Endothelial cell of umbilical vein (primary cell): Measurements from ENCODE around the gene IQGAP1. TPM values are rescaled to one million over a fixed set of nuclear protein-coding genes. Genes with fewer than 3 reads are reported as not detected.

ENCODE experiments used
- BruUV-seq: library from RNA; stranded (reverse); fragments of 400-500 nt; replicated peaks from 2 replicates; lab custom pipeline; 2021; lab: Mats Ljungman, UMichigan
- CTCF ChIA-PET: fragments of 300-600, 350-600 bp; sonication (Branson Sonifier 250); formaldehyde crosslinking; loops from one replicate; lab custom pipeline; 2021; ENCODE audit warnings: antibody characterized with exemption, inconsistent platforms; lab: Charles Lee
- POLR2A ChIA-PET: fragments of 300-600, 350-600 bp; sonication (Branson Sonifier 250); formaldehyde crosslinking; loops from one replicate; lab custom pipeline; 2021; ENCODE audit warnings: antibody characterized with exemption, inconsistent platforms; lab: Charles Lee
- DNase-seq: peaks from one replicate; pipeline ENCODE4 v3.0.0-alpha.2; 2011; ENCODE audit warnings: low read depth, low spot score
- FAIRE-seq: peaks from 2 replicates; lab custom pipeline; 2011; peaks lifted over from hg19 to GRCh38; lab: Jason Lieb, UNC
- H2AFZ ChIP-seq: 2 replicates; pipeline ENCODE4 v1.6.0; 2012; ENCODE audit warnings: low read depth, low read length, control low read depth, inconsistent platforms
- H3K27ac ChIP-seq: 2 replicates; pipeline ENCODE4 v1.5.1; 2011; ENCODE audit warnings: low read depth, mild to moderate bottlenecking, control low read depth, low read length, moderate library complexity; ENCODE audit not compliant: insufficient read depth
- H3K27me3 ChIP-seq, 2 experiments: 2 replicates each; pipeline versions ENCODE4 v1.6.0 to v1.6.1; 2011; ENCODE audit warnings: low read length in 2 of 2, mixed read lengths in 1 of 2; ENCODE audit not compliant: control insufficient read depth in 2 of 2, insufficient read depth in 2 of 2
- H3K36me3 ChIP-seq, 2 experiments: 2 replicates in 1 of 2; 3 replicates in 1 of 2; pipeline ENCODE4 v1.5.1; 2011; ENCODE audit warnings: low read length in 2 of 2, mild to moderate bottlenecking in 1 of 2, moderate library complexity in 1 of 2; ENCODE audit not compliant: control insufficient read depth in 2 of 2, insufficient read depth in 2 of 2; ENCODE audit errors: extremely low read depth in 1 of 2
- H3K4me1 ChIP-seq: 3 replicates; pipeline ENCODE4 v1.5.1; 2011; ENCODE audit warnings: mild to moderate bottlenecking, low read length; ENCODE audit not compliant: control insufficient read depth, insufficient read depth; ENCODE audit errors: extremely low read depth
- H3K4me2 ChIP-seq: 2 replicates; pipeline ENCODE4 v1.6.1; 2011; ENCODE audit warnings: low read length, control low read depth, mixed read lengths; ENCODE audit not compliant: insufficient read depth
- H3K4me3 ChIP-seq, 3 experiments: fragments of 200-600 bp in 1 of 3; sonication (generic), shearing (Covaris generic) in 1 of 3; replicated peaks in 1 of 3; 2 replicates each; pipeline ENCODE4 v1.5.1; 2011 to 2016; ENCODE audit warnings: control low read depth in 3 of 3, low read length in 3 of 3, mild to moderate bottlenecking in 2 of 3, inconsistent platforms in 1 of 3, low read depth in 1 of 3, moderate library complexity in 1 of 3; ENCODE audit not compliant: insufficient read depth in 1 of 3
- H3K79me2 ChIP-seq: 2 replicates; pipeline ENCODE4 v1.6.0; 2012; ENCODE audit warnings: low read length, inconsistent platforms; ENCODE audit not compliant: control insufficient read depth, insufficient read depth
- H3K9ac ChIP-seq: replicated peaks from 2 replicates; pipeline ENCODE3; 2011; ENCODE audit warnings: low read length, control low read depth; ENCODE audit not compliant: insufficient read depth; ENCODE audit errors: extremely low read depth
- H3K9me1 ChIP-seq: replicated peaks from 3 replicates; pipeline ENCODE4 v1.6.0; 2011; ENCODE audit warnings: mild to moderate bottlenecking, low read length; ENCODE audit not compliant: control insufficient read depth, insufficient read depth; ENCODE audit errors: extremely low read depth
- H3K9me3 ChIP-seq: replicated peaks from 2 replicates; pipeline ENCODE4 v1.5.1; 2012; ENCODE audit warnings: low read length, inconsistent platforms; ENCODE audit not compliant: control insufficient read depth, insufficient read depth
- H4K20me1 ChIP-seq: replicated peaks from 2 replicates; pipeline ENCODE3; 2011; ENCODE audit warnings: mild to moderate bottlenecking, low read length; ENCODE audit not compliant: control insufficient read depth, insufficient read depth; ENCODE audit errors: extremely low read depth
- EZH2 ChIP-seq: IDR thresholded peaks from 2 replicates; pipeline ENCODE4 v1.6.1; 2012; ENCODE audit warnings: borderline replicate concordance, low read depth, mild to moderate bottlenecking, moderate library complexity, low read length, inconsistent platforms; ENCODE audit not compliant: severe bottlenecking
- FOS ChIP-seq: IDR thresholded peaks from 2 replicates; pipeline ENCODE4 v1.6.1; 2011; ENCODE audit warnings: mild to moderate bottlenecking, low read length, moderate library complexity, borderline replicate concordance; ENCODE audit not compliant: insufficient read depth
- GATA2 ChIP-seq: IDR thresholded peaks from 2 replicates; pipeline ENCODE4 v1.7.0; 2011; ENCODE audit warnings: low read depth, mild to moderate bottlenecking, moderate library complexity, mixed read lengths, low read length; ENCODE audit not compliant: insufficient read length, insufficient read depth
- JUN ChIP-seq: IDR thresholded peaks from 2 replicates; pipeline ENCODE4 v1.6.1; 2011; ENCODE audit warnings: borderline replicate concordance, low read depth; ENCODE audit not compliant: insufficient read length, insufficient read depth
- MYC ChIP-seq: IDR thresholded peaks from one replicate; pipeline ENCODE4 v1.6.1; 2011; ENCODE audit warnings: mild to moderate bottlenecking, low read depth, low read length
- POLR2A ChIP-seq: IDR thresholded peaks from 2 replicates; pipeline ENCODE4 v1.6.1; 2012; ENCODE audit warnings: low read depth, mild to moderate bottlenecking, control low read depth, low read length
- POLR2AphosphoS5 ChIP-seq: IDR thresholded peaks from 2 replicates; pipeline ENCODE4 v1.6.1; 2012; ENCODE audit warnings: low read depth, mild to moderate bottlenecking, control low read depth, low read length, moderate library complexity; ENCODE audit not compliant: insufficient read depth
- dilution Hi-C: fragments of 300-500 bp; cut with MboI; formaldehyde crosslinking; loops from one replicate; pipeline ENCODE4 v1.15.0; 2019; ENCODE audit warnings: low sequenced_read_pairs; ENCODE audit not compliant: extremely low pct_ligation_motif_present
- intact Hi-C: fragments of 100-400 bp; cut with micrococcal nuclease; formaldehyde crosslinking; loops from one replicate; pipeline ENCODE4 v1.10.0; 2022
- polyA plus RNA-seq, 4 experiments: library from polyadenylated mRNA; depleted of rRNA in 3 of 4; stranded (reverse) in 3 of 4; unstranded in 1 of 4; fragments of >200 nt; gene quantifications; 2 replicates each; pipeline versions ENCODE4 v1.2.1 to v1.2.3, GENCODE V29; 2011 to 2012; ENCODE audit warnings: missing spikeins in 1 of 4
- total RNA-seq: library from RNA; stranded (reverse); gene quantifications from 2 replicates; pipeline ENCODE4 v1.2.3, GENCODE V29; 2021
- TF ChIP-seq, protein P1 (sequence below): IDR thresholded peaks from 2 replicates; pipeline ENCODE4 v1.6.1; 2011; ENCODE audit not compliant: insufficient read depth, insufficient read length
- TF ChIP-seq, protein P2 (sequence below), 2 donors: IDR thresholded peaks; 1 replicate in 1 of 2; 2 replicates in 1 of 2; pipeline ENCODE4 v1.5.1; 2011; ENCODE audit warnings: low read length in 2 of 2, mild to moderate bottlenecking in 2 of 2, moderate library complexity in 2 of 2, control low read depth in 1 of 2, inconsistent platforms in 1 of 2, low read depth in 1 of 2; ENCODE audit not compliant: insufficient read depth in 1 of 2; ENCODE audit errors: extremely low read depth in 1 of 2

The IQGAP1 gene
- total and polyA plus RNA-seq, 2 donors (not counting 3 experiments of a cell fraction or from before 2014, with no cell fraction given) = 82.2 to 258 TPM

DNA sequence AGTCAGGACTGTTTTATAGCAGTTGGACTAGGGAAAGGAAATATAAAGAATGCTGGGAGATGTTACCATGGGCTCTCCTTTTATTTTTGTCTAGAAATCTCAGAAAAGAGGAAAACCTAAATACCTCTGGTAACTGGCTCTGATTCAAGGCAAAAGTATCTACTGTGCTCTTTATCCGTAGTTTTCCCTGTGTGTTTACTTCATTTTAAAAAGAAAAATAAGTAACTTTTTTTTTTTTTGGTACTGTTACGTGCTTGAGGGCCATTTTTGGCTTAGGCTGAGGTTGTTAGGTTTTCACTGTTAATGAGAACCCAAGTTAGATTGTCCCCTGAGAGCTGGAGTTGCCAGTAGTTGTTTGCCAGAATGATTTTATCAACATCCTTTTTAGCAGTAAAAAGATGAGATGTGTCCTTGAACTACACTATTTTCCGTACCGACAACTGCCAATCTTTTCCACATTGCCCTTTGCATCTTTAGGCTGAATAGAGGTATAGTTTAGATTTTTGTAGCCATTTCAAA, 35.8 kb downstream of the IQGAP1 start:
- H2AFZ ChIP-seq = no peak overlapping the region
- H3K9me1 ChIP-seq = no peaks in the 10 kb centered on the region
- no peaks in the 10 kb centered on the region for H3K27me3 ChIP-seq
- no peak for FAIRE-seq
- H3K9me3 ChIP-seq = no peaks in the 10 kb centered on the region
- H3K79me2 ChIP-seq = peaks cover 60% of the 10 kb centered on the region
- no peak overlapping the region for H3K27ac ChIP-seq
- H3K4me2 ChIP-seq = no peak overlapping the region
- no peaks in the 10 kb centered on the region for H4K20me1 ChIP-seq
- intact Hi-C loops = no loop called here
- no peak overlapping the region for H3K4me3 ChIP-seq
- DNase-seq = no peak
- no TSS peak for BruUV-seq
- peaks cover 2% of the 10 kb centered on the region in 2 experiments for H3K36me3 ChIP-seq
- CTCF ChIA-PET = interaction anchor here (0.9 to 1.4 kb wide), 5 partner anchors 9 to 104 kb away, joined by 3 to 5 read pairs (median 3); no protein-coding TSS in a partner anchor
- no peak for TF ChIP-seq EZH2
- no peak for TF ChIP-seq POLR2AphosphoS5
- no peak for TF ChIP-seq JUN
- TF ChIP-seq, protein P1, sequence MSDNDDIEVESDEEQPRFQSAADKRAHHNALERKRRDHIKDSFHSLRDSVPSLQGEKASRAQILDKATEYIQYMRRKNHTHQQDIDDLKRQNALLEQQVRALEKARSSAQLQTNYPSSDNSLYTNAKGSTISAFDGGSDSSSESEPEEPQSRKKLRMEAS = no peak
- no peak for TF ChIP-seq MYC
- TF ChIP-seq, protein P2, sequence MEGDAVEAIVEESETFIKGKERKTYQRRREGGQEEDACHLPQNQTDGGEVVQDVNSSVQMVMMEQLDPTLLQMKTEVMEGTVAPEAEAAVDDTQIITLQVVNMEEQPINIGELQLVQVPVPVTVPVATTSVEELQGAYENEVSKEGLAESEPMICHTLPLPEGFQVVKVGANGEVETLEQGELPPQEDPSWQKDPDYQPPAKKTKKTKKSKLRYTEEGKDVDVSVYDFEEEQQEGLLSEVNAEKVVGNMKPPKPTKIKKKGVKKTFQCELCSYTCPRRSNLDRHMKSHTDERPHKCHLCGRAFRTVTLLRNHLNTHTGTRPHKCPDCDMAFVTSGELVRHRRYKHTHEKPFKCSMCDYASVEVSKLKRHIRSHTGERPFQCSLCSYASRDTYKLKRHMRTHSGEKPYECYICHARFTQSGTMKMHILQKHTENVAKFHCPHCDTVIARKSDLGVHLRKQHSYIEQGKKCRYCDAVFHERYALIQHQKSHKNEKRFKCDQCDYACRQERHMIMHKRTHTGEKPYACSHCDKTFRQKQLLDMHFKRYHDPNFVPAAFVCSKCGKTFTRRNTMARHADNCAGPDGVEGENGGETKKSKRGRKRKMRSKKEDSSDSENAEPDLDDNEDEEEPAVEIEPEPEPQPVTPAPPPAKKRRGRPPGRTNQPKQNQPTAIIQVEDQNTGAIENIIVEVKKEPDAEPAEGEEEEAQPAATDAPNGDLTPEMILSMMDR (IDR thresholded peaks at IDR 0.05; ENCODE audit: extremely low read depth in 1 of 2, insufficient read depth in 1 of 2, low read depth in 1 of 2, low read length in 2 of 2) = no peak
- no peak for TF ChIP-seq GATA2
- no peak for TF ChIP-seq POLR2A
- no peak for TF ChIP-seq FOS
- dilution Hi-C loops = no loop called here
- POLR2A ChIA-PET = no interaction called here
- peaks cover 33% of the 10 kb centered on the region for H3K4me1 ChIP-seq
- H3K9ac ChIP-seq = no peak overlapping the region
